Loucy (cell line): ENCODE data around the gene PLEKHA5.
"Not testable (repeated sequence)": the region's sequence is repeated elsewhere in the genome, so short reads cannot be mapped to it uniquely, and the experiment has no call there.

Source experiments
- H2AFZ ChIP-seq: fragments of 200-600 bp; sonication (generic); 2 replicates; pipeline ENCODE4 v1.6.0; 2016; ENCODE audit warnings: antibody characterized with exemption, mild to moderate bottlenecking, low read length, moderate library complexity
- H3F3A ChIP-seq: fragments of 200-600 bp; 2 replicates; pipeline ENCODE4 v1.6.0; 2016; ENCODE audit warnings: antibody characterized with exemption, low read depth, mild to moderate bottlenecking
- H3K27me3 ChIP-seq: fragments of 200-600 bp; sonication (generic); 2 replicates; pipeline ENCODE4 v1.6.1; 2014; ENCODE audit warnings: low read length, mild to moderate bottlenecking; ENCODE audit not compliant: insufficient read depth, poor library complexity, severe bottlenecking
- H3K36me3 ChIP-seq: fragments of 200-600 bp; sonication (generic); 2 replicates; pipeline ENCODE4 v1.6.1; 2016; ENCODE audit warnings: low read length; ENCODE audit not compliant: insufficient read depth
- H3K4me1 ChIP-seq: fragments of 200-600 bp; sonication (generic); 2 replicates; pipeline ENCODE4 v1.5.1; 2014; ENCODE audit warnings: low read length, mild to moderate bottlenecking; ENCODE audit not compliant: insufficient read depth, poor library complexity, severe bottlenecking
- H3K4me2 ChIP-seq: fragments of 200-600 bp; sonication (generic); 2 replicates; pipeline ENCODE4 v1.6.0; 2014; ENCODE audit warnings: antibody characterized with exemption, low read length, low read depth, mild to moderate bottlenecking; ENCODE audit not compliant: poor library complexity, severe bottlenecking
- H3K4me3 ChIP-seq: fragments of 200-600 bp; sonication (generic); 2 replicates; pipeline ENCODE4 v1.5.1; 2014; ENCODE audit warnings: low read length, mild to moderate bottlenecking, mixed read lengths; ENCODE audit not compliant: poor library complexity, severe bottlenecking
- H3K79me2 ChIP-seq: fragments of 200-600 bp; sonication (generic); 2 replicates; pipeline ENCODE4 v1.6.1; 2014; ENCODE audit warnings: low read length; ENCODE audit not compliant: insufficient read depth
- H3K9ac ChIP-seq: fragments of 200-600 bp; sonication (generic); 2 replicates; pipeline ENCODE4 v1.6.0; 2014; ENCODE audit warnings: mild to moderate bottlenecking, low read depth, low read length, moderate library complexity; ENCODE audit not compliant: poor library complexity, severe bottlenecking
- H3K9me2 ChIP-seq: fragments of 200-600 bp; sonication (generic); replicated peaks from 2 replicates; pipeline ENCODE4 v1.6.1; 2016; ENCODE audit warnings: low read depth, low read length, mixed read lengths
- H3K9me3 ChIP-seq: fragments of 200-600 bp; sonication (generic); 2 replicates; pipeline ENCODE4 v1.6.1; 2014; ENCODE audit warnings: mild to moderate bottlenecking, antibody characterized with exemption, low read length, low read depth; ENCODE audit not compliant: insufficient read depth
- H4K20me1 ChIP-seq: fragments of 200-600 bp; sonication (generic); 2 replicates; pipeline ENCODE4 v1.6.0; 2014; ENCODE audit warnings: antibody characterized with exemption, low read length, mild to moderate bottlenecking; ENCODE audit not compliant: insufficient read depth, poor library complexity, severe bottlenecking
- EZH2phosphoT487 ChIP-seq: fragments of 200-600 bp; IDR thresholded peaks from 2 replicates; pipeline ENCODE4 v1.6.1; 2018; ENCODE audit warnings: antibody characterized with exemption, mild to moderate bottlenecking, moderate library complexity, borderline replicate concordance
- TF ChIP-seq, protein P1 (sequence below): fragments of 200-600 bp; sonication (generic); conservative IDR thresholded peaks from 2 replicates; pipeline ENCODE4 v1.5.1; 2014; ENCODE audit warnings: mild to moderate bottlenecking, antibody characterized with exemption, low read length

PLEKHA5 gene

DNA sequence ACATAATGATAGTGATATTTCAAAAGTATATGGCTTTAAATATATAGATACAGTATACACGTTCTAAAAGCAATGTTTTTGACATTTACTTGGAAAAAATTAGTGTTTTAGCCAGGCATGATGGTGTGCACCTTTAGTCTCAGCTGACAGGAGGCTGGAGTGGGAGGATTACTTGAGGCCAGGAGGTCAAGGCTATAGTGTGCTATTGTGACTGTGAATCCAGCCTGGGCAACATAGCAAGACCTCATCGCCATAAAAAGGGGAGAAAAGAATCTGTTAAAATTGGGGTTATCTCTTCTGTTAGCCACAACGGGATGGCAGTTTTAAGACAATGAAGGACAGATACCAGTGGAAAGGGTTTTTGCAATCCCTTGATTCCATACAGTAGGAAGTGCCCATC is 95.2 kb downstream of the PLEKHA5 start:
- Histone ChIP-seq H3K9me3 (no peaks in the 10 kb centered on the region), H4K20me1 (no peaks in the 10 kb centered on the region), H3K27me3 (no peaks in the 10 kb centered on the region), H2AFZ (no peak overlapping the region), H3K9ac (no peak overlapping the region), H3K79me2 (no peaks in the 10 kb centered on the region), H3K4me1 (peaks cover 15% of the 10 kb centered on the region), H3K9me2 (no peaks in the 10 kb centered on the region), H3K36me3 (no peaks in the 10 kb centered on the region), H3K4me2 (no peak overlapping the region), H3F3A (no peaks in the 10 kb centered on the region), H3K4me3 (no peak overlapping the region)
- TF ChIP-seq EZH2phosphoT487 = no peak
- TF ChIP-seq, protein P1, sequence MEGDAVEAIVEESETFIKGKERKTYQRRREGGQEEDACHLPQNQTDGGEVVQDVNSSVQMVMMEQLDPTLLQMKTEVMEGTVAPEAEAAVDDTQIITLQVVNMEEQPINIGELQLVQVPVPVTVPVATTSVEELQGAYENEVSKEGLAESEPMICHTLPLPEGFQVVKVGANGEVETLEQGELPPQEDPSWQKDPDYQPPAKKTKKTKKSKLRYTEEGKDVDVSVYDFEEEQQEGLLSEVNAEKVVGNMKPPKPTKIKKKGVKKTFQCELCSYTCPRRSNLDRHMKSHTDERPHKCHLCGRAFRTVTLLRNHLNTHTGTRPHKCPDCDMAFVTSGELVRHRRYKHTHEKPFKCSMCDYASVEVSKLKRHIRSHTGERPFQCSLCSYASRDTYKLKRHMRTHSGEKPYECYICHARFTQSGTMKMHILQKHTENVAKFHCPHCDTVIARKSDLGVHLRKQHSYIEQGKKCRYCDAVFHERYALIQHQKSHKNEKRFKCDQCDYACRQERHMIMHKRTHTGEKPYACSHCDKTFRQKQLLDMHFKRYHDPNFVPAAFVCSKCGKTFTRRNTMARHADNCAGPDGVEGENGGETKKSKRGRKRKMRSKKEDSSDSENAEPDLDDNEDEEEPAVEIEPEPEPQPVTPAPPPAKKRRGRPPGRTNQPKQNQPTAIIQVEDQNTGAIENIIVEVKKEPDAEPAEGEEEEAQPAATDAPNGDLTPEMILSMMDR = no peak

DNA sequence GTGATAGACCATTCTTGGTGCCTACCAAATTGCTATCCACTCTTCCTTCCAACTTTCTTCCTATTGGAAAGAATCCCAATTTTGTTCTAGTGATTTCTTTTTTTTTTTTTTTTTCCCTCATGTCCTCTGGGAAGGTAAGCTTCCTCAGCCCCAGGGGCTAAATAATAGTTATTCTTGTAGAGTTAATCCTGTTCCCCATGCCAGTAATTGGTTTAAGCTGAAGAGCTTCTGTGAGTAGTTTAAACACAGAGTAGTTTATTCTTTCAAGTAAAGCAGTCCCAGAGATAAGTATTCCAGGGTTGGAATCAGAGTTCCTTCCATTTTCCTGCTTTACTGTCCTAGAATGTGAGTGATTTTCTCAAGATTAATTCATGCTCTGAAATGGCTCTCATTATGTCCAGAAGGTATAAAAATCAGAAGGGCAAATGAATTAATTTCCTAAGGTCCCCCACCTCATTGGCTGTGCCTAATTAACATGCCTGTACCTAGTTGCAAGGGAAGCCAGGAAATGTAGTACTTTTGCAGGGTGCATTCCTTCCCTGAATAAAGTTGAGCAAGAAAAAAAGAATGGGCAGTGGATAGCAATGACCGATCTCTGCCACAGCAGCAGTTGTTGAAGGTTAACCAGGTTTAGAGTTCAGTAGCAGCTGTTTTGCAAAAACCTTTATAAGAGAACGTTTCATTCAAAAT is 97.8 kb downstream of the PLEKHA5 start:
- no peak overlapping the region for H3K4me2 ChIP-seq
- no peaks in the 10 kb centered on the region for H3K9me2 ChIP-seq
- H3K79me2 ChIP-seq = no peaks in the 10 kb centered on the region

DNA sequence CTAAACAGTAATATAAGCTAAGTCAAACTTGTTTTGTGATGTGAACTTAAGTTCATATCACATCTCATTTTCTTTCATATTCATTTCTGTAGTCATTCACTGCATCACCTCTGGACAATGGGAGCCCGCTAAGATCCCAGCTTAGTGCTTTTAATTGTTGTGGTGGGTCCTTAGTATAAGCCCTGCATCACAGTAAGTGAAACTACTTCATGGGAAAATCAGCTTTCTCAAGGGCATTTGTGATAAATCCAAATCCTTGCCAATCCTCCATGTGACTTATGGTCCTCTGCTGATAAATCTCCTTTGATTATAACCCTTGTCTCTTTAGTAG is 98.3 kb downstream of the PLEKHA5 start:
- Histone ChIP-seq H3K9ac (no peak overlapping the region), H3K4me3 (no peak overlapping the region), H3K4me2 (no peak overlapping the region), H2AFZ (no peak overlapping the region), H3K36me3 (no peaks in the 10 kb centered on the region), H4K20me1 (no peaks in the 10 kb centered on the region), H3K79me2 (no peaks in the 10 kb centered on the region), H3F3A (no peaks in the 10 kb centered on the region), H3K9me2 (no peaks in the 10 kb centered on the region), H3K27me3 (no peaks in the 10 kb centered on the region), H3K4me1 (peaks cover 26% of the 10 kb centered on the region), H3K9me3 (no peaks in the 10 kb centered on the region)
- TF ChIP-seq EZH2phosphoT487 = no peak
- TF ChIP-seq, protein P1 = no peak

More for the DNA sequence above, 97.8 kb downstream of the PLEKHA5 start:
- H3K9me3 ChIP-seq = no peaks in the 10 kb centered on the region
- H3K27me3 ChIP-seq = no peaks in the 10 kb centered on the region
- TF ChIP-seq EZH2phosphoT487 = no peak
- TF ChIP-seq, protein P1 = no peak
- H3F3A ChIP-seq = no peaks in the 10 kb centered on the region
- H3K36me3 ChIP-seq = no peaks in the 10 kb centered on the region
- H3K4me1 ChIP-seq = peaks cover 20% of the 10 kb centered on the region
- H4K20me1 ChIP-seq = no peaks in the 10 kb centered on the region
- no peak overlapping the region for H3K4me3 ChIP-seq
- no peak overlapping the region for H2AFZ ChIP-seq
- H3K9ac ChIP-seq = no peak overlapping the region

DNA sequence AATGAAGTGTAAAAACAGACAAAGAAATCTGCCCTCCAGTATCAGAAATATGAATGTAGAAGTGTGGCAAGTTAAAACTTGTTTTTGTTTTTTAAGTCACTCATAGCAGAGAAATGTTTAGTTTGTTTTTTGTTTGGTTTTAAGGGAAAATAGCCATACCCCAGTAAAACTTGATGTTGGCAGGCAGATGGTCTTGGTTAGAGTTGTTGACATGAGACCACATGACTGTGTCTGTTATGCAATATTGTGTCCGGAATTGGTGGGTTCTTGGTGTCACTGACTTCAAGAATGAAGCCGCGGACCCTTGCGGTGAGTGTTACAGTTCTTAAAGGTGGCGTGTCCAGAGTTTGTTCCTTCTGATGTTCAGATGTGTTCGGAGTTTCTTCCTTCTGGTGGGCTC is 99.5 kb downstream of the PLEKHA5 start:
- H3K9ac ChIP-seq, H4K20me1 ChIP-seq, H3K4me3 ChIP-seq, H3K9me3 ChIP-seq, H3K27me3 ChIP-seq, H2AFZ ChIP-seq, H3K79me2 ChIP-seq, H3K36me3 ChIP-seq, H3F3A ChIP-seq, H3K4me2 ChIP-seq, H3K9me2 ChIP-seq: not testable (repeated sequence)
- peaks cover 36% of the 10 kb centered on the region for H3K4me1 ChIP-seq
